Measurements from ENCODE around the gene SIRT3. TPM values are rescaled to one million over a fixed set of nuclear protein-coding genes. Genes with fewer than 3 reads are reported as not detected.
A peak's percentile ranks its signal among the peaks of the same experiment; 100 is the strongest.

The SIRT3 gene
- total and polyA plus RNA-seq, 4 donors: 14.6 to 21.2 (median 16.4) TPM

DNA sequence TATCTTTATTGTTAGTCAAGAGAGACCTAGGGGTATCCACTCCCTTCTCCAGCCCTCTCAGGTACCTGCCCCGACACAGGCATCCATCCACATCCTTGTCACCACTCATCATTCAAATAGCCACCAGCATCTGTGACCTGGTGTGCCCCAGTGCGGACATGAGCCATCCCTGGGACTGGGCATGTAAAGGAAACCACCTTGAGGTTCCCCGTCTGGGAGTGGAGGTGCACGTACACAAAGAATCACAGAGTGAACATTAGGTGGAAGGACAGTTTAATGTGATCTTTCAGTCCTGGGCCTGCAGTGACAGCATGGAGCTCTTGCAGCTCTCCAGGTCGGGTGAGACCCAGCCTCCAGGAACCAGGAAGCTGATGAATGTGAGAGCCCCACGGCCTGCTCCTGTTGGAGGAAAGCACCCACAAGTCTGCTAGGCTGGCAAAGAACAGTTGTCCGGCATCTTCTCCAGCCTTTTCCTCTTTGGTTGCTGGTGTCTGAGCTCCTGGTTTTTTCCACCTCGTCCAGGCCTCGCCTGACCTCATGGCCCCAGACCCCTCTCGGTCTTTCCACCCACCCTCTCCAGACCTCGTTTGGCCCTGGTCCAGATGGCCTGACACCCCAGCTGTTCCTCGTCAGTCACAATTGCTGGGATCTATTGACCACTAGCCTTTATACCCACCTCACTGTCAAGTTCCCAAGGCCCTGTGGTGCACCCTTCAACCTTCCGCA lies 17.2 kb upstream of the SIRT3 start:
- ATAC-seq (ENCODE audit: insufficient read depth, low FRiP score) (no peak), DNase-seq (no peak)
- Histone ChIP-seq H3K9ac (ENCODE audit: insufficient read depth in 1 of 2, low read length in 2 of 2) (no peak overlapping the region), H3K27ac (ENCODE audit: low read depth in 1 of 2, low read length in 1 of 2) (peak overlapping the region in 1 of 2 donors; percentile 8), H3K4me1 (ENCODE audit: control insufficient read depth in 5 of 5, insufficient read depth in 5 of 5, low read length in 5 of 5) (peaks cover 0 to 9% (median 4%) of the 10 kb centered on the region in 5 donors), H3K36me3 (ENCODE audit: control insufficient read depth in 4 of 4, insufficient read depth in 4 of 4, low read length in 4 of 4) (peaks cover 8 to 42% (median 20%) of the 10 kb centered on the region in 4 donors), H3K4me3 (no peak overlapping the region), H3K9me3 (ENCODE audit: control insufficient read depth in 4 of 4, insufficient read depth in 3 of 4, low read length in 3 of 4) (no peaks in the 10 kb centered on the region), H3K27me3 (ENCODE audit: control insufficient read depth in 3 of 3, insufficient read depth in 3 of 3, low read length in 2 of 3) (no peaks in the 10 kb centered on the region)
- whole genome bisulfite sequencing, 2 donors: 80 to 85% methylated on average over 13 of the region's 13 CpGs
- TF ChIP-seq, protein P1, sequence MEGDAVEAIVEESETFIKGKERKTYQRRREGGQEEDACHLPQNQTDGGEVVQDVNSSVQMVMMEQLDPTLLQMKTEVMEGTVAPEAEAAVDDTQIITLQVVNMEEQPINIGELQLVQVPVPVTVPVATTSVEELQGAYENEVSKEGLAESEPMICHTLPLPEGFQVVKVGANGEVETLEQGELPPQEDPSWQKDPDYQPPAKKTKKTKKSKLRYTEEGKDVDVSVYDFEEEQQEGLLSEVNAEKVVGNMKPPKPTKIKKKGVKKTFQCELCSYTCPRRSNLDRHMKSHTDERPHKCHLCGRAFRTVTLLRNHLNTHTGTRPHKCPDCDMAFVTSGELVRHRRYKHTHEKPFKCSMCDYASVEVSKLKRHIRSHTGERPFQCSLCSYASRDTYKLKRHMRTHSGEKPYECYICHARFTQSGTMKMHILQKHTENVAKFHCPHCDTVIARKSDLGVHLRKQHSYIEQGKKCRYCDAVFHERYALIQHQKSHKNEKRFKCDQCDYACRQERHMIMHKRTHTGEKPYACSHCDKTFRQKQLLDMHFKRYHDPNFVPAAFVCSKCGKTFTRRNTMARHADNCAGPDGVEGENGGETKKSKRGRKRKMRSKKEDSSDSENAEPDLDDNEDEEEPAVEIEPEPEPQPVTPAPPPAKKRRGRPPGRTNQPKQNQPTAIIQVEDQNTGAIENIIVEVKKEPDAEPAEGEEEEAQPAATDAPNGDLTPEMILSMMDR (IDR thresholded peaks at IDR 0.05; ENCODE audit: control extremely low read depth, extremely low read depth): no peak

DNA sequence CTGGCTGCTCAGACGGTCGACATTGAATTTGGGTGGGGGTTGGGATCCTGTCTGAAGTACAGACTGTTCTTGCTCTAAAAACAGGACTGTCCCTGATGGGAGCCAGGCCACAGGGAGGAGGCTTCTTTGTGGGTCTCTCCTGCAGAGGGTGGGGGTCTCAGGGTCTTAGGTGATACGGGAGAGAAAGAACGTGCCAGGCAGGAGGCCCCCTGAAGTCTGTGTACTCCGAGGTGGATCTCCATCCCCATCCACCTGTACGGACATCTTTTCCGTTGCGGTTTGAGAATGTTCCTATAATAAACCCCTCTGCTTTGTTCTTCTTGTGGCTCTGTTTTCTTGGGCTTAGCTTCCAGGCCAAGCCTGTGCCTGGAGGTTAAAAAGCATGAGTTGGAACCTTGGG lies 16.5 kb upstream of the SIRT3 start:
- Histone ChIP-seq H3K27ac (ENCODE audit: low read depth in 1 of 2, low read length in 1 of 2) (no peak overlapping the region), H3K4me3 (no peak overlapping the region), H3K4me1 (ENCODE audit: control insufficient read depth in 5 of 5, insufficient read depth in 5 of 5, low read length in 5 of 5) (peaks cover 0 to 9% (median 4%) of the 10 kb centered on the region in 5 donors), H3K9me3 (ENCODE audit: control insufficient read depth in 4 of 4, insufficient read depth in 3 of 4, low read length in 3 of 4) (no peaks in the 10 kb centered on the region), H3K9ac (ENCODE audit: insufficient read depth in 1 of 2, low read length in 2 of 2) (no peak overlapping the region), H3K27me3 (ENCODE audit: control insufficient read depth in 3 of 3, insufficient read depth in 3 of 3, low read length in 2 of 3) (no peaks in the 10 kb centered on the region), H3K36me3 (ENCODE audit: control insufficient read depth in 4 of 4, insufficient read depth in 4 of 4, low read length in 4 of 4) (peaks cover 8 to 43% (median 20%) of the 10 kb centered on the region in 4 donors)
- WGBS, 2 donors: 94% methylated on average over 8 of the region's 8 CpGs
- TF ChIP-seq, protein P1 (IDR thresholded peaks at IDR 0.05; ENCODE audit: control extremely low read depth, extremely low read depth): no peak
- no peak for DNase-seq
- no peak for ATAC-seq (ENCODE audit: insufficient read depth, low FRiP score)

DNA sequence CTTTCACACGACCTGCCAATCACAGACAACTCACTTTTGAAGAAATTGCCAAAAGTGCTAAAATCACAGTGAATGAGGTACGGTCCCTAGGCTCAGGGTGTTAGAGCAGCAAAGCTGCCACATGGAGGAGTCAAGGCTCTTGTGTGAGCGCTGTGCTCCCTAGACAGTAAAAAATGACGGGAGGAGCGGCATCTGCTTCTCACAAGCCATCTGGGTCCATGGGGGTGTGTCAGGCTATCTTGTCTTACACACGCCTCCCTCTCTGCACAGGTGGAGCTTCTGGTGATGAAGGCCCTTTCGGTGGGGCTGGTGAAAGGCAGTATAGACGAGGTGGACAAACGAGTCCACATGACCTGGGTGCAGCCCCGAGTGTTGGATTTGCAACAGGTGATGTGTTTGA lies 15.4 kb upstream of the SIRT3 start:
- no peak for DNase-seq
- Histone ChIP-seq H3K27me3 (ENCODE audit: control insufficient read depth in 3 of 3, insufficient read depth in 3 of 3, low read length in 2 of 3) (no peaks in the 10 kb centered on the region), H3K4me1 (ENCODE audit: control insufficient read depth in 5 of 5, insufficient read depth in 5 of 5, low read length in 5 of 5) (peaks cover 0 to 9% (median 4%) of the 10 kb centered on the region in 5 donors), H3K4me3 (no peak overlapping the region), H3K27ac (ENCODE audit: low read depth in 1 of 2, low read length in 1 of 2) (no peak overlapping the region), H3K9ac (ENCODE audit: insufficient read depth in 1 of 2, low read length in 2 of 2) (no peak overlapping the region), H3K36me3 (ENCODE audit: control insufficient read depth in 4 of 4, insufficient read depth in 4 of 4, low read length in 4 of 4) (peaks cover 14 to 46% (median 27%) of the 10 kb centered on the region in 4 donors), H3K9me3 (ENCODE audit: control insufficient read depth in 4 of 4, insufficient read depth in 3 of 4, low read length in 3 of 4) (no peaks in the 10 kb centered on the region)
- WGBS, 2 donors: 85 to 87% methylated on average over 10 of the region's 10 CpGs
- TF ChIP-seq, protein P1 (IDR thresholded peaks at IDR 0.05; ENCODE audit: control extremely low read depth, extremely low read depth): no peak
- no peak for ATAC-seq (ENCODE audit: insufficient read depth, low FRiP score)

Measured in lung (tissue), 12 donors.